Panc1 (cell line): Measurements from ENCODE around the gene SBF1. TPM values are rescaled to one million over a fixed set of nuclear protein-coding genes. Genes with fewer than 3 reads are reported as not detected.

Source experiments
- ATAC-seq: fragments of 200-7000 bp; cut with Tn5 transposase; 2 replicates; pipeline ENCODE4 v1.9.1; 2020; ENCODE audit warnings: mild to moderate bottlenecking, moderate library complexity
- BruUV-seq: library from RNA; stranded (reverse); fragments of 400-500 nt; replicated peaks from 2 replicates; lab custom pipeline; 2021; lab: Mats Ljungman, UMichigan
- CTCF ChIA-PET: fragments of 300-600 bp; sonication (Branson Sonifier 250); formaldehyde crosslinking; loops from one replicate; lab custom pipeline; 2022; ENCODE audit warnings: antibody characterized with exemption; lab: Charles Lee
- POLR2A ChIA-PET: fragments of 300-600 bp; sonication (Branson Sonifier 250); formaldehyde crosslinking; loops from one replicate; lab custom pipeline; 2022; ENCODE audit warnings: antibody characterized with exemption; lab: Charles Lee
- DNase-seq: peaks from one replicate; pipeline ENCODE4 v3.0.0-alpha.2; 2010; ENCODE audit warnings: low read depth, low spot score
- H3K27ac ChIP-seq: 2 replicates; pipeline ENCODE4 v1.5.1; 2011; ENCODE audit warnings: mild to moderate bottlenecking, low read length, inconsistent platforms
- H3K27me3 ChIP-seq: fragments of 200-500 bp; sonication (Bioruptor generic); 2 replicates; pipeline ENCODE4 v1.6.0; 2014; ENCODE audit warnings: low read length, inconsistent platforms; ENCODE audit not compliant: control insufficient read depth, insufficient read depth
- H3K36me3 ChIP-seq: fragments of 200-500 bp; sonication (Bioruptor generic); 2 replicates; pipeline ENCODE4 v1.5.1; 2014; ENCODE audit warnings: inconsistent platforms, mild to moderate bottlenecking, low read length, moderate library complexity; ENCODE audit not compliant: control insufficient read depth, insufficient read depth
- H3K4me1 ChIP-seq: 2 replicates; pipeline ENCODE4 v1.5.1; 2011; ENCODE audit warnings: inconsistent platforms, mild to moderate bottlenecking, low read length, moderate library complexity; ENCODE audit not compliant: control insufficient read depth, insufficient read depth
- H3K4me3 ChIP-seq, 2 experiments: 2 replicates each; pipeline ENCODE4 v1.5.1; 2011 to 2012; ENCODE audit warnings: low read depth in 2 of 2, low read length in 2 of 2, mild to moderate bottlenecking in 2 of 2, inconsistent platforms in 1 of 2, moderate library complexity in 1 of 2
- H3K9me3 ChIP-seq: fragments of 200-500 bp; sonication (Bioruptor generic); 2 replicates; pipeline ENCODE4 v1.5.1; 2014; ENCODE audit warnings: low read depth, mild to moderate bottlenecking, inconsistent platforms, low read length, moderate library complexity; ENCODE audit not compliant: control insufficient read depth, insufficient read depth
- POLR2AphosphoS5 ChIP-seq: IDR thresholded peaks from 2 replicates; pipeline ENCODE4 v1.6.1; 2012; ENCODE audit warnings: mild to moderate bottlenecking, low read depth, low read length, moderate library complexity
- REST ChIP-seq, 2 experiments: IDR thresholded peaks; 2 replicates each; pipeline ENCODE4 v1.6.1; 2011 to 2012; ENCODE audit warnings: low read depth in 2 of 2, control low read depth in 1 of 2, low read length in 1 of 2, mild to moderate bottlenecking in 1 of 2, moderate library complexity in 1 of 2; ENCODE audit not compliant: insufficient read depth in 1 of 2
- SIN3A ChIP-seq: IDR thresholded peaks from 2 replicates; pipeline ENCODE4 v1.6.1; 2012; ENCODE audit warnings: low read depth, mild to moderate bottlenecking, low read length, moderate library complexity, borderline replicate concordance; ENCODE audit not compliant: insufficient read depth
- TCF7L2 ChIP-seq: IDR thresholded peaks from 2 replicates; pipeline ENCODE4 v1.6.1; 2011; ENCODE audit warnings: mild to moderate bottlenecking, low read depth, low read length, inconsistent platforms
- in situ Hi-C: cut with HindIII; loops from 2 replicates; pipeline ENCODE4 v1.10.0; 2016; ENCODE audit warnings: low sequenced_read_pairs, low pct_unique_long_range_greater_than_20kb
- intact Hi-C: fragments of 100-400 bp; cut with micrococcal nuclease; formaldehyde crosslinking; loops from one replicate; pipeline ENCODE4 v1.10.0; 2022; ENCODE audit not compliant: unreplicated experiment
- total RNA-seq: library from RNA; stranded (reverse); gene quantifications from one replicate; pipeline ENCODE4 v1.2.1, GENCODE V29; 2021; ENCODE audit not compliant: unreplicated experiment
- TF ChIP-seq, protein P1 (sequence below): fragments of 450-650 bp; IDR thresholded peaks from 2 replicates; pipeline ENCODE4 v1.5.1; 2017; ENCODE audit warnings: mild to moderate bottlenecking

The SBF1 gene
- total RNA-seq, 1 experiment from 2014 or later = 59.2 TPM

- intact Hi-C loops = no loop called here
- Histone ChIP-seq H3K36me3 (no peaks in the 10 kb centered on the region; the same call in 1 of the 2 replicates), H3K4me3 (no peak overlapping the region), H3K27ac (no peak overlapping the region), H3K9me3 (no peaks in the 10 kb centered on the region), H3K4me1 (0 out of 2 replicates have a peak, but pooled peaks cover 3% of the 10 kb centered on the region), H3K27me3 (no peaks in the 10 kb centered on the region)
- ChIA-PET CTCF (no interaction called here), POLR2A (no interaction called here)
- in situ Hi-C loops = no loop called here
- BruUV-seq = no TSS peak
- ATAC-seq (no peak), DNase-seq (no peak)
- TF ChIP-seq, protein P1, sequence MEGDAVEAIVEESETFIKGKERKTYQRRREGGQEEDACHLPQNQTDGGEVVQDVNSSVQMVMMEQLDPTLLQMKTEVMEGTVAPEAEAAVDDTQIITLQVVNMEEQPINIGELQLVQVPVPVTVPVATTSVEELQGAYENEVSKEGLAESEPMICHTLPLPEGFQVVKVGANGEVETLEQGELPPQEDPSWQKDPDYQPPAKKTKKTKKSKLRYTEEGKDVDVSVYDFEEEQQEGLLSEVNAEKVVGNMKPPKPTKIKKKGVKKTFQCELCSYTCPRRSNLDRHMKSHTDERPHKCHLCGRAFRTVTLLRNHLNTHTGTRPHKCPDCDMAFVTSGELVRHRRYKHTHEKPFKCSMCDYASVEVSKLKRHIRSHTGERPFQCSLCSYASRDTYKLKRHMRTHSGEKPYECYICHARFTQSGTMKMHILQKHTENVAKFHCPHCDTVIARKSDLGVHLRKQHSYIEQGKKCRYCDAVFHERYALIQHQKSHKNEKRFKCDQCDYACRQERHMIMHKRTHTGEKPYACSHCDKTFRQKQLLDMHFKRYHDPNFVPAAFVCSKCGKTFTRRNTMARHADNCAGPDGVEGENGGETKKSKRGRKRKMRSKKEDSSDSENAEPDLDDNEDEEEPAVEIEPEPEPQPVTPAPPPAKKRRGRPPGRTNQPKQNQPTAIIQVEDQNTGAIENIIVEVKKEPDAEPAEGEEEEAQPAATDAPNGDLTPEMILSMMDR = no peak
- no peak for TF ChIP-seq SIN3A
- TF ChIP-seq TCF7L2 = no peak
- TF ChIP-seq REST (IDR thresholded peaks at IDR 0.05; ENCODE audit: insufficient read depth in 1 of 2, low read depth in 2 of 2, low read length in 1 of 2) = no peak
- no peak for TF ChIP-seq POLR2AphosphoS5
Measured at GRCh38 chr22:50500452-50500851, 25.6 kb upstream of the SBF1 start.

- intact Hi-C loops (no loop called here), in situ Hi-C loops (no loop called here)
- ATAC-seq (peak; percentile 96), DNase-seq (peak; percentile 35)
- ChIA-PET POLR2A (no interaction called here), CTCF (interaction anchor here (0.6 to 0.7 kb wide), 3 partner anchors 32 to 163 kb away, joined by 3 read pairs; no protein-coding TSS in a partner anchor)
- no TSS peak for BruUV-seq
- Histone ChIP-seq H3K9me3 (no peaks in the 10 kb centered on the region), H3K36me3 (no peaks in the 10 kb centered on the region), H3K27me3 (no peaks in the 10 kb centered on the region), H3K27ac (no peak overlapping the region), H3K4me1 (0 out of 2 replicates have a peak, but pooled peaks cover 3% of the 10 kb centered on the region), H3K4me3 (peak overlapping the region in 1 of 2 experiments; percentile 29; a peak in 2 of 4 replicates)
- TF ChIP-seq SIN3A (no peak), REST (IDR thresholded peaks at IDR 0.05; ENCODE audit: insufficient read depth in 1 of 2, low read depth in 2 of 2, low read length in 1 of 2) (peak; percentile 76 to 84), TCF7L2 (no peak)
- TF ChIP-seq, protein P1 = peak; percentile 82
Measured at GRCh38 chr22:50498322-50498890, 23.6 kb upstream of the SBF1 start.
